ENCODE results near the gene TFIP11.

TFIP11 gene

GRCh38 chr22:26480611-26480932 lies 31.7 kb downstream of the TFIP11 start:
- no peak overlapping the region for H3K4me3 ChIP-seq (ENCODE audit: low read depth, low read length)
- TF ChIP-seq, protein P1, sequence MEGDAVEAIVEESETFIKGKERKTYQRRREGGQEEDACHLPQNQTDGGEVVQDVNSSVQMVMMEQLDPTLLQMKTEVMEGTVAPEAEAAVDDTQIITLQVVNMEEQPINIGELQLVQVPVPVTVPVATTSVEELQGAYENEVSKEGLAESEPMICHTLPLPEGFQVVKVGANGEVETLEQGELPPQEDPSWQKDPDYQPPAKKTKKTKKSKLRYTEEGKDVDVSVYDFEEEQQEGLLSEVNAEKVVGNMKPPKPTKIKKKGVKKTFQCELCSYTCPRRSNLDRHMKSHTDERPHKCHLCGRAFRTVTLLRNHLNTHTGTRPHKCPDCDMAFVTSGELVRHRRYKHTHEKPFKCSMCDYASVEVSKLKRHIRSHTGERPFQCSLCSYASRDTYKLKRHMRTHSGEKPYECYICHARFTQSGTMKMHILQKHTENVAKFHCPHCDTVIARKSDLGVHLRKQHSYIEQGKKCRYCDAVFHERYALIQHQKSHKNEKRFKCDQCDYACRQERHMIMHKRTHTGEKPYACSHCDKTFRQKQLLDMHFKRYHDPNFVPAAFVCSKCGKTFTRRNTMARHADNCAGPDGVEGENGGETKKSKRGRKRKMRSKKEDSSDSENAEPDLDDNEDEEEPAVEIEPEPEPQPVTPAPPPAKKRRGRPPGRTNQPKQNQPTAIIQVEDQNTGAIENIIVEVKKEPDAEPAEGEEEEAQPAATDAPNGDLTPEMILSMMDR (conservative IDR thresholded peaks at IDR 0.05; ENCODE audit: low read depth, low read length): no peak
- DNase-seq (ENCODE audit: low read depth): no peak

GRCh38 chr22:26479792-26480610 lies 32.3 kb downstream of the TFIP11 start:
- DNase-seq (ENCODE audit: low read depth): no peak
- peak overlapping the region; percentile 15 for H3K4me3 ChIP-seq (ENCODE audit: low read depth, low read length)
- TF ChIP-seq, protein P1 (conservative IDR thresholded peaks at IDR 0.05; ENCODE audit: low read depth, low read length): no peak

GRCh38 chr22:26479043-26479791 lies 33.1 kb downstream of the TFIP11 start:
- peak overlapping the region; percentile 15 for H3K4me3 ChIP-seq (ENCODE audit: low read depth, low read length)
- TF ChIP-seq, protein P1 (conservative IDR thresholded peaks at IDR 0.05; ENCODE audit: low read depth, low read length): no peak
- no peak for DNase-seq (ENCODE audit: low read depth)

DNA sequence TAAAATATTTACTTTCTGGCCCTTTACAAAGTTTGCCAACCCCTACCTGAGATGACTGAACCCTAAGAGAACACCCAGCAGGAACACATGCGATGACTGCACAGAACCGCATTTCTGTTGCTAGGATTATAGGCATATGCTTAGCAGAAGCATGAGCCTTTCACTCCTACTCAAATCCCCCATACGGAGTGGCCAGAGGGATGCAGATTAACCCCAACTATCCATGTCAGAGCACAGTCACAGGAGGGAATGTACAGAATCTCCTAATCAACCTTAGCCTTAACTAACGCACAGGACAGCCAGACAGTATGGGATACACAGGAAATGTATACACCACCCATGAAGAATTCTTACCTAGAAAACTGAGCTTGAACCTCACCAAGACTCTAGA lies 34.9 kb downstream of the TFIP11 start:
- DNase-seq (ENCODE audit: low read depth): peak; percentile 24
- TF ChIP-seq, protein P1 (conservative IDR thresholded peaks at IDR 0.05; ENCODE audit: low read depth, low read length): no peak
- H3K4me3 ChIP-seq (ENCODE audit: low read depth, low read length): no peak overlapping the region

GRCh38 chr22:26476705-26477340 lies 35.5 kb downstream of the TFIP11 start:
- no peak overlapping the region for H3K4me3 ChIP-seq (ENCODE audit: low read depth, low read length)
- peak; percentile 77 for DNase-seq (ENCODE audit: low read depth)
- TF ChIP-seq, protein P1 (conservative IDR thresholded peaks at IDR 0.05; ENCODE audit: low read depth, low read length): no peak

- TF ChIP-seq, protein P1 (conservative IDR thresholded peaks at IDR 0.05; ENCODE audit: low read depth, low read length): no peak
- DNase-seq (ENCODE audit: low read depth): peak; percentile 20
These were observed 37.6 kb downstream of the TFIP11 start for GRCh38 chr22:26474682-26475081.

More at GRCh38 chr22:26474682-26475081, 37.6 kb downstream of the TFIP11 start:
- no peak overlapping the region for H3K4me3 ChIP-seq (ENCODE audit: low read depth, low read length)

Data from choroid plexus epithelial cell (primary cell).